ENCODE data around the gene CHCHD3.

DNA sequence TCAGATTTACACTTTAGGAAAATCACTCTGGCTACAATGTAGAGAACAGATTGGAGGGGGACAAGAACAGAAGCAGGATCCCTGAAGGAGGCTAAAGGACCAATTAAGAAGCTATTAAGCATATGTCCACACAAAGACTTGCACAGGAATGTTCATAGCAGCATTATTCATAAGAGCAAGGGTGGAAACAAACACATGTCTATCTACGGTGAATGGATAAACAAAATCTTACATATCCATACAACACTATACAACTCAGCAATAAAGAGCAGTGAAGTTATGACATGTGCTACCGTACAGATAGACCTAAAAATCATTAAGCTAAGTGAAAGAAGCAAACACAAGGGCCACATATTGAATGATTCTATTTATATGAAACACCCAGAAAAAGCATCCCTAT lies 10.4 kb downstream of the CHCHD3 start:
- TF ChIP-seq, protein P1, sequence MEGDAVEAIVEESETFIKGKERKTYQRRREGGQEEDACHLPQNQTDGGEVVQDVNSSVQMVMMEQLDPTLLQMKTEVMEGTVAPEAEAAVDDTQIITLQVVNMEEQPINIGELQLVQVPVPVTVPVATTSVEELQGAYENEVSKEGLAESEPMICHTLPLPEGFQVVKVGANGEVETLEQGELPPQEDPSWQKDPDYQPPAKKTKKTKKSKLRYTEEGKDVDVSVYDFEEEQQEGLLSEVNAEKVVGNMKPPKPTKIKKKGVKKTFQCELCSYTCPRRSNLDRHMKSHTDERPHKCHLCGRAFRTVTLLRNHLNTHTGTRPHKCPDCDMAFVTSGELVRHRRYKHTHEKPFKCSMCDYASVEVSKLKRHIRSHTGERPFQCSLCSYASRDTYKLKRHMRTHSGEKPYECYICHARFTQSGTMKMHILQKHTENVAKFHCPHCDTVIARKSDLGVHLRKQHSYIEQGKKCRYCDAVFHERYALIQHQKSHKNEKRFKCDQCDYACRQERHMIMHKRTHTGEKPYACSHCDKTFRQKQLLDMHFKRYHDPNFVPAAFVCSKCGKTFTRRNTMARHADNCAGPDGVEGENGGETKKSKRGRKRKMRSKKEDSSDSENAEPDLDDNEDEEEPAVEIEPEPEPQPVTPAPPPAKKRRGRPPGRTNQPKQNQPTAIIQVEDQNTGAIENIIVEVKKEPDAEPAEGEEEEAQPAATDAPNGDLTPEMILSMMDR (IDR thresholded peaks at IDR 0.05), result no peak
- TF ChIP-seq POLR2A (IDR thresholded peaks at IDR 0.05), result no peak
- TF ChIP-seq POLR2AphosphoS5 (IDR thresholded peaks at IDR 0.05; ENCODE audit: insufficient read depth in 1 of 2, low read depth in 1 of 2), result no peak

Data from vagina (tissue), 2 donors.